Activated CD8-positive, alpha-beta memory T cell treated with anti-CD3 and anti-CD28 coated beads for 4 hours (primary cell): ENCODE results near the gene IFT80.

Source experiments
- DNase-seq, 2 donors: peaks; one replicate each; pipeline ENCODE4 v3.0.0-alpha.2; 2020; ENCODE audit warnings: low read depth in 2 of 2

IFT80 gene

GRCh38 chr3:160400702-160401150 is 1.7 kb upstream of the IFT80 start:
- no peak for DNase-seq

GRCh38 chr3:160400030-160400701 is 1.1 kb upstream of the IFT80 start:
- DNase-seq: no peak

- no peak for DNase-seq
These were observed 253 bp downstream of the IFT80 start for GRCh38 chr3:160398820-160399124.

- DNase-seq: no peak
These were observed 3.7 kb downstream of the IFT80 start for GRCh38 chr3:160395297-160395696.

GRCh38 chr3:160394009-160394392 is 5.0 kb downstream of the IFT80 start:
- DNase-seq: no peak

- no peak for DNase-seq
These were observed 5.5 kb downstream of the IFT80 start for GRCh38 chr3:160393346-160394008.

- no peak for DNase-seq
These were observed 6.2 kb downstream of the IFT80 start for GRCh38 chr3:160392798-160393197.

GRCh38 chr3:160390565-160391138 is 8.4 kb downstream of the IFT80 start:
- DNase-seq: no peak

GRCh38 chr3:160384639-160385318 is 14.2 kb downstream of the IFT80 start:
- no peak for DNase-seq

- DNase-seq: no peak
These were observed 17.6 kb downstream of the IFT80 start for GRCh38 chr3:160381470-160381869.

GRCh38 chr3:160379628-160380214 is 19.3 kb downstream of the IFT80 start:
- DNase-seq: no peak

GRCh38 chr3:160378331-160379109 is 20.5 kb downstream of the IFT80 start:
- no peak for DNase-seq

GRCh38 chr3:160376681-160377080 is 22.3 kb downstream of the IFT80 start:
- no peak for DNase-seq

- no peak for DNase-seq
These were observed 24.1 kb downstream of the IFT80 start for GRCh38 chr3:160374925-160375324.

GRCh38 chr3:160374472-160374871 is 24.6 kb downstream of the IFT80 start:
- no peak for DNase-seq

- no peak for DNase-seq
These were observed 25.4 kb downstream of the IFT80 start for GRCh38 chr3:160373655-160374054.

- no peak for DNase-seq
These were observed 26.2 kb downstream of the IFT80 start for GRCh38 chr3:160372780-160373179.

- no peak for DNase-seq
These were observed 27.8 kb downstream of the IFT80 start for GRCh38 chr3:160370987-160371857.

GRCh38 chr3:160369784-160370183 is 29.2 kb downstream of the IFT80 start:
- DNase-seq: no peak

GRCh38 chr3:160368804-160369203 is 30.2 kb downstream of the IFT80 start:
- no peak for DNase-seq
